Breast epithelium (tissue), 3 donors: ENCODE measurements around the gene SMARCA4.

Source experiments
- CTCF ChIP-seq, 3 donors: fragments of 450-650 bp; IDR thresholded peaks; one replicate each; pipeline ENCODE4 v1.5.1; 2016 to 2017; ENCODE audit warnings: antibody characterized with exemption in 3 of 3, mild to moderate bottlenecking in 3 of 3, moderate library complexity in 3 of 3
- POLR2A ChIP-seq: fragments of 450-650 bp; IDR thresholded peaks from one replicate; pipeline ENCODE4 v1.6.1; 2016; ENCODE audit warnings: antibody characterized with exemption, mild to moderate bottlenecking, moderate library complexity

GRCh38 chr19:10916602-10917001 is 44.2 kb upstream of the SMARCA4 start:
- TF ChIP-seq CTCF (IDR thresholded peaks at IDR 0.05) (no peak), POLR2A (no peak)
